ENCODE measurements around the gene NOPCHAP1. TPM values are rescaled to one million over a fixed set of nuclear protein-coding genes. Genes with fewer than 3 reads are reported as not detected.

The NOPCHAP1 gene
- polyA plus RNA-seq (2011; rRNA removed), result 8.0 and 9.5 TPM in 2 replicates
- 2.2 and 3.0 TPM in 2 replicates for polyA minus RNA-seq (2011; rRNA and poly(A)+ RNA removed)

- no peak for TF ChIP-seq CTCF (IDR thresholded peaks at IDR 0.05; ENCODE audit: low read depth, low read length)
- CTCF ChIA-PET, result interaction anchor here (1.9 kb wide), 1 partner anchor 605 kb away, joined by 8 read pairs; no protein-coding TSS in a partner anchor
- POLR2A ChIA-PET, result no interaction called here
Observed at GRCh38 chr12:104986022-104986941, at the start of gene NOPCHAP1. TSS of gene NOPCHAP1 (plus strand) at chr12:104986316. CDS start at chr12:104986353, 37 bp downstream.

GRCh38 chr12:104938371-104938770 is 47.7 kb upstream of the NOPCHAP1 start:
- Histone ChIP-seq H3K4me3 (ENCODE audit: low read depth, low read length) (no peak overlapping the region), H3K27ac (ENCODE audit: low read depth, low read length) (no peak overlapping the region), H3K9me3 (ENCODE audit: control insufficient read depth, insufficient read depth, low read length) (peaks cover 3% of the 10 kb centered on the region; the same call in 1 of the 2 replicates), H3K27me3 (ENCODE audit: control insufficient read depth, insufficient read depth, low read length) (no peaks in the 10 kb centered on the region)
- no peak for TF ChIP-seq CTCF (IDR thresholded peaks at IDR 0.05; ENCODE audit: low read depth, low read length)
- ChIA-PET POLR2A (no interaction called here), CTCF (interaction anchor here (0.7 kb wide), 1 partner anchor 557 kb away, joined by 4 read pairs; no protein-coding TSS in a partner anchor)
- DNase-seq (ENCODE audit: low read depth, low spot score), result no peak

More at GRCh38 chr12:104986022-104986941, at the start of gene NOPCHAP1:
- Histone ChIP-seq H3K4me3 (ENCODE audit: low read depth, low read length) (peak within 1 kb of the TSS; percentile 83), H3K27ac (ENCODE audit: low read depth, low read length) (no peak within 1 kb of the TSS), H3K27me3 (ENCODE audit: control insufficient read depth, insufficient read depth, low read length) (no peaks in the 10 kb centered on the region), H3K9me3 (ENCODE audit: control insufficient read depth, insufficient read depth, low read length) (no peaks in the 10 kb centered on the region)
- DNase-seq (ENCODE audit: low read depth, low spot score), result peak; percentile 42

GRCh38 chr12:104939089-104939488 is 47.0 kb upstream of the NOPCHAP1 start:
- H3K27me3 ChIP-seq (ENCODE audit: control insufficient read depth, insufficient read depth, low read length), result no peaks in the 10 kb centered on the region
- CTCF ChIA-PET, result interaction anchor here (0.7 kb wide), 1 partner anchor 557 kb away, joined by 4 read pairs; no protein-coding TSS in a partner anchor
- no peak overlapping the region for H3K27ac ChIP-seq (ENCODE audit: low read depth, low read length)
- no peak overlapping the region for H3K4me3 ChIP-seq (ENCODE audit: low read depth, low read length)
- POLR2A ChIA-PET, result no interaction called here
- no peak for TF ChIP-seq CTCF (IDR thresholded peaks at IDR 0.05; ENCODE audit: low read depth, low read length)
- no peak for DNase-seq (ENCODE audit: low read depth, low spot score)
- H3K9me3 ChIP-seq (ENCODE audit: control insufficient read depth, insufficient read depth, low read length), result peaks cover 6% of the 10 kb centered on the region; the same call in 1 of the 2 replicates

- POLR2A ChIA-PET, result no interaction called here
- H3K27ac ChIP-seq (ENCODE audit: low read depth, low read length), result no peak overlapping the region
- CTCF ChIA-PET, result no interaction called here
Observed at GRCh38 chr12:104941454-104941853, 44.7 kb upstream of the NOPCHAP1 start.

More at GRCh38 chr12:104941454-104941853, 44.7 kb upstream of the NOPCHAP1 start:
- H3K4me3 ChIP-seq (ENCODE audit: low read depth, low read length), result no peak overlapping the region
- DNase-seq (ENCODE audit: low read depth, low spot score), result no peak
- H3K9me3 ChIP-seq (ENCODE audit: control insufficient read depth, insufficient read depth, low read length), result peaks cover 6% of the 10 kb centered on the region; the same call in 1 of the 2 replicates
- TF ChIP-seq CTCF (IDR thresholded peaks at IDR 0.05; ENCODE audit: low read depth, low read length), result no peak
- no peaks in the 10 kb centered on the region for H3K27me3 ChIP-seq (ENCODE audit: control insufficient read depth, insufficient read depth, low read length)

All from AG04450 (cell line).